Lower lobe of right lung (tissue), 2 donors: ENCODE results near the gene COL4A2. TPM values are rescaled to one million over a fixed set of nuclear protein-coding genes. Genes with fewer than 3 reads are reported as not detected.

Experiments used
- ATAC-seq, 2 donors: fragments of 200-7000 bp; cut with Tn5 transposase; one replicate each; pipeline ENCODE4 v1.9.1; 2020 to 2022; ENCODE audit warnings: mild to moderate bottlenecking in 2 of 2, moderate library complexity in 2 of 2
- DNase-seq: peaks from one replicate; pipeline ENCODE4 v3.0.0-alpha.2; 2020
- H3K27ac ChIP-seq: fragments of 200-600 bp; one replicate; pipeline ENCODE4 v1.8.0; 2022
- H3K27me3 ChIP-seq: fragments of 200-600 bp; one replicate; pipeline ENCODE4 v1.8.0; 2022; ENCODE audit warnings: low read depth
- H3K36me3 ChIP-seq: fragments of 200-600 bp; one replicate; pipeline ENCODE4 v1.8.0; 2022; ENCODE audit warnings: mild to moderate bottlenecking
- H3K4me1 ChIP-seq: fragments of 200-600 bp; one replicate; pipeline ENCODE4 v1.8.0; 2022
- H3K4me3 ChIP-seq: fragments of 200-600 bp; one replicate; pipeline ENCODE4 v1.8.0; 2022; ENCODE audit warnings: mild to moderate bottlenecking
- H3K9me3 ChIP-seq: fragments of 200-600 bp; one replicate; pipeline ENCODE4 v1.8.0; 2022
- intact Hi-C: fragments of 100-400 bp; cut with DNase I; formaldehyde crosslinking; loops from one replicate; pipeline ENCODE4 v1.11.0; 2022
- total RNA-seq: library from RNA; stranded (reverse); fragmentation: NEBNext Ultra II Directional; extraction: Animal tissue kit (Norgen Biotek cat#: 25700); gene quantifications from one replicate; pipeline ENCODE4 v1.2.1, GENCODE V29; 2021
- TF ChIP-seq, protein P1 (sequence below): fragments of 200-600 bp; IDR thresholded peaks from one replicate; pipeline ENCODE4 v1.8.0; 2022; ENCODE audit warnings: antibody characterized with exemption, mild to moderate bottlenecking
- donor health status: DM: no; HTN: yes; CAD: no; lungs with severe emphysema.

Gene COL4A2
- total RNA-seq, 1 donor from 2014 or later: 185 TPM

DNA sequence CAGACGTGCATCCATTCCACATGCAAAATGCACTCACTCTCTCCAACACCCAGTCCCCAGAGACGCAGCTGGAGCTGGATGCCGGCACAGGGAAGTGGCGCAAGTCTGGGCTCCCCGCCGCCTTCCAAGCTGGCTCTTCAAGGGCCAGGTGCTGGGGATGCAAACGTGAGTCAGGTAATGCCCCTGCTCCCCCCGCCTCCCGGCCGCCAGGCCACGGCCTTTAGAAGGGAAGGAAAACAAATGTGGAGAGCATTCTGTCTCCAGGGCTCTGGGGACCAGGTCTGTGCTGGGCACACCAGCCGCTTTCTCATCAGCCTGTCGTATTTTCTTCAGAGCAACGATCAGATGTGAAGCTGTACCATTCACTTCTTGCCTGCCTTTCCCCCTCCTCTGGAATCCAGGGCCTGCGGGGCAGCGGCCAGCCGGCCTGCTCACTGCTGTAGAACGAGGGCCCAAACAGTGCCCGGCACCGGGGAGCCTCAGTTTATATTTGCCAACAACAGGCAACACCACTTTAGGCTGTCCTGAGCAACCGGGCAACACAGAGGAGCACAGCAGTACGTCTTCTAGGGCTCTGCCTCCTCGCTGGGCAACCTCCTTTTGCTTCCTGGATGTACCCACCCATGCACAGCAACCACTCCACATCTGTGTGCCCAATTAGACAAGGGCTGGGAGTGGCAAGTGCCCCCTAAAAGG is 250.7 kb downstream of the COL4A2 start:
- no peak overlapping the region for H3K4me3 ChIP-seq
- no peaks in the 10 kb centered on the region for H3K9me3 ChIP-seq
- peak; percentile 87 for DNase-seq
- ATAC-seq: peak; percentile 56 to 59
- no peaks in the 10 kb centered on the region for H3K27me3 ChIP-seq
- intact Hi-C loops: no loop called here
- peaks cover 8% of the 10 kb centered on the region for H3K36me3 ChIP-seq
- H3K4me1 ChIP-seq: peaks cover 53% of the 10 kb centered on the region
- peak overlapping the region; percentile 93 for H3K27ac ChIP-seq
- TF ChIP-seq, protein P1, sequence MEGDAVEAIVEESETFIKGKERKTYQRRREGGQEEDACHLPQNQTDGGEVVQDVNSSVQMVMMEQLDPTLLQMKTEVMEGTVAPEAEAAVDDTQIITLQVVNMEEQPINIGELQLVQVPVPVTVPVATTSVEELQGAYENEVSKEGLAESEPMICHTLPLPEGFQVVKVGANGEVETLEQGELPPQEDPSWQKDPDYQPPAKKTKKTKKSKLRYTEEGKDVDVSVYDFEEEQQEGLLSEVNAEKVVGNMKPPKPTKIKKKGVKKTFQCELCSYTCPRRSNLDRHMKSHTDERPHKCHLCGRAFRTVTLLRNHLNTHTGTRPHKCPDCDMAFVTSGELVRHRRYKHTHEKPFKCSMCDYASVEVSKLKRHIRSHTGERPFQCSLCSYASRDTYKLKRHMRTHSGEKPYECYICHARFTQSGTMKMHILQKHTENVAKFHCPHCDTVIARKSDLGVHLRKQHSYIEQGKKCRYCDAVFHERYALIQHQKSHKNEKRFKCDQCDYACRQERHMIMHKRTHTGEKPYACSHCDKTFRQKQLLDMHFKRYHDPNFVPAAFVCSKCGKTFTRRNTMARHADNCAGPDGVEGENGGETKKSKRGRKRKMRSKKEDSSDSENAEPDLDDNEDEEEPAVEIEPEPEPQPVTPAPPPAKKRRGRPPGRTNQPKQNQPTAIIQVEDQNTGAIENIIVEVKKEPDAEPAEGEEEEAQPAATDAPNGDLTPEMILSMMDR: no peak

DNA sequence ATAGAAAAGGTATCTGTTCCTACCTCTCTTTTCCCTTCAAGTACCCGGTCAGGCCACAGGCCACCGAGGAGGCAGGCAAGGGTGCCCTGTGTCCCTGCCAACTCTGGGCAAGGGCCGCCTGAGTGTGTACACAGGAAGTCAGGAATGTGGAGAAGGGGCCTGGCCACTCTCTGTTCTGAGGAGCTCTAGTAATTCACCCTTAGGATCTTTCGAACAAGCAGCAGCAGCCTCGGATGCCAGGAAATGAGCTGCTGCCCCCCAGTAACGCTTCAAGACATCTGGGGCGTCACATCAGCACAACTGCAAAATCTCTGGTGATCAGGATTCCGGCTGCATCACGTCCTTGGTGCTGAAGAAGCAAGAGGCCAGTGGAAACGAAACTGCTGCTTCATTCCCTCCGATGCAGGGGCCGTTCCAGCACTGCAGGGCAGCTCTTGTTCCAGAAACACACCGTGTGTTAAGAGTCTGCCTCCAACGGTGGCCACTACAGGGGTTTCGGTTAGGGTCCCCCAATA is 252.4 kb downstream of the COL4A2 start:
- TF ChIP-seq, protein P1: no peak

DNA sequence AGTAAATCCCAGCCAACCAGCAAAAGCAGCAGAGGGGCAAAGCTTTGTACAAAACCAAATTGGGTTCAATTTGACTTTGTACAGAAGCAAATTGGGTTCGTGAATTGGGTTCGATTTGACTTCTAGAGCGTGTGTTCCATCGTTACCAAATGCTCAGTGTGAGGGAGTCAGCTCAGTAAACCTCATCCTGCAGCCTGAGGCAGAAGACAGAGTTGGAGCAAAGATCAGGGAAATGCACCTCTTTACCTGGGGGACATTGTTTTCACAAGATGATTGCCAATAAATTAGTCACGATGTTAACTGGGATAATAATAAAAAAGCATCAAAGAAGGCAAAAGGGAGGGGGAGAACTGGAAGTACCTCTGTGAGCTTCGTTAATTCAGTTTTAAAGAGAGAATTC is 252.9 kb downstream of the COL4A2 start:
- Histone ChIP-seq H3K4me1 (peaks cover 60% of the 10 kb centered on the region), H3K36me3 (peaks cover 8% of the 10 kb centered on the region), H3K27me3 (no peaks in the 10 kb centered on the region), H3K4me3 (peak overlapping the region; percentile 80), H3K9me3 (no peaks in the 10 kb centered on the region), H3K27ac (peak overlapping the region; percentile 93)
- DNase-seq (no peak), ATAC-seq (no peak)
- TF ChIP-seq, protein P1: no peak
- intact Hi-C loops: no loop called here

More for the DNA sequence above, 252.4 kb downstream of the COL4A2 start:
- Histone ChIP-seq H3K27me3 (no peaks in the 10 kb centered on the region), H3K4me1 (peaks cover 62% of the 10 kb centered on the region), H3K9me3 (no peaks in the 10 kb centered on the region), H3K27ac (peak overlapping the region; percentile 93), H3K36me3 (peaks cover 8% of the 10 kb centered on the region), H3K4me3 (peak overlapping the region; percentile 80)
- peak; percentile 71 to 77 for ATAC-seq
- intact Hi-C loops: no loop called here
- peak; percentile 89 for DNase-seq

DNA sequence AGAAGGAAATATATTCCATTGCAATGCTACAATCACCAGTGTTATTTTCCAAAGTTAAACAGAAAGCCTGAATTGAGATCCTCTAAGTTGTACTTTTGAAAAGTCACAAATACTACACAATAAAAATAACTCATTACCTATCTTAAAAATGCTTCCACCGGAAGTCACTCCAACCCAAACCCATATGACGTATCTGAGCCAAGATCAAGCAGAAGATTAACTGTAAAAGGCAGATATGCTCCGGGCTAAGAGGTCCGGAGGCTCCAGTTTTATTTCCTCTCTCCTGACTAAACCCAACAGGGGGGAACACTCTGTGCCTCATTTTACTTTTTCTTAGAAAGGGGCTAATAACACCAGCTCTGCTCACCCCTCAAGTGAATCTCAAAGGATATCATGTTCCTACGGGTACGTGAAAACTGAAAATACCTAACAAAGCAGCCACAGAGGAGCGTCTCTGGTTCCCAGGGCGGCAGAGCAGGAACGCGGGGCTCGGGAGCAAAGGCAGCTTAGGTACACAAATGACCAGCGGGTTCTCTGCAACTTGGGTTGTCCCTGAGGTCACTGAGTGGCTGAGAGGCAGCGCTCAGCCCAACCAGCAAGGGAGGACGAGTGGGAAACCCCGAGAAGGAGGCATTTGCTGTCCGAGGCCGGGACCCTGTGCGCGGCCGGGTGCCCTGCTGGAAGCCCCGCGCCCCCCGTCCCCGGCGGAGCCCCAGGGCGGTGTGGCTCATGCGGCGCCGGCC is 253.7 kb downstream of the COL4A2 start:
- ATAC-seq (peak; percentile 41 to 50), DNase-seq (no peak)
- TF ChIP-seq, protein P1: no peak
- intact Hi-C loops: no loop called here
- no peaks in the 10 kb centered on the region for H3K9me3 ChIP-seq
- H3K4me1 ChIP-seq: peaks cover 52% of the 10 kb centered on the region
- H3K36me3 ChIP-seq: peaks cover 8% of the 10 kb centered on the region
- H3K27ac ChIP-seq: peak overlapping the region; percentile 93
- H3K4me3 ChIP-seq: peak overlapping the region; percentile 80
- H3K27me3 ChIP-seq: no peaks in the 10 kb centered on the region

DNA sequence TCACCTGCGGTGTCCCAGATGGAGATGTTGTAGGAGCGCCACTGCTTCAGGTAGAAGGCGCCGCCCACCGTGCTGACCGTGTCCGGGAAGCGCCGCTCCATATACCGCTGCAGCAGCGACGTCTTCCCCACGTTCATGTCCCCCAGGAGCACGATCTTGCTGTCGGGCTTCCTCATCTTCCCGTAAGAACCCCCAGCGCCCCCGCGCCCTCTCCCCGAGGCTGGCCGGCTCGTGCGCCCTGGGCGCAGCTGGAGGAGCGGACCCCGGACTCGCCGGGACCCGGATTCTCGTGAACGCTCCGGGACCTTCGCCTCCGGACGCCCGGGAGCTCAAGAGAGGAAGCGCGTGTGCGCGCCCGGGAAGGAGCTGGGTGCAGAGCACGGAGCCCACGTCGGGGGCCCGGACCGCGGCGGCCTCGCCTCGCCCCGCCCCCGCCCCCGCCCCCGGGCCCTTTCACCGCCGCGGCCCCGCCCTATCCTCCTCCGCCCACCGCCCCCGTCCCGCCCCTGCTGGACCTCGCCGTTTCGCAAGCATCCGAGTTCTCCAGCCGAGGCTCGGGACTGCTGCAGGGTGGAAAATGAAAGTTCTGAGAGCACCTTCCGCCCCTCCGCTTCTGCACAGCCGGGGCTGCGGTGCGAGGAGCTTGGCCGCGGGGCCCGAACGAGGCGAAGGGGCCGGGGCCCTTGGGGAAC is 254.4 kb downstream of the COL4A2 start, which contains the start of gene RAB20:
Gene RAB20 (minus strand): TSS at position 379 of the 692 bp plus-strand sequence. CDS start 203 bp downstream, at position 176.
- ATAC-seq (peak; percentile 84 to 91), DNase-seq (peak; percentile 93)
- peak within 1 kb of the TSS; percentile 93 for H3K27ac ChIP-seq
- H3K4me3 ChIP-seq: peak within 1 kb of the TSS; percentile 80
- H3K27me3 ChIP-seq: no peaks in the 10 kb centered on the region
- no peaks in the 10 kb centered on the region for H3K9me3 ChIP-seq
- intact Hi-C loops: no loop called here
- peaks cover 45% of the 10 kb centered on the region for H3K4me1 ChIP-seq
- H3K36me3 ChIP-seq: peaks cover 8% of the 10 kb centered on the region
- TF ChIP-seq, protein P1: no peak
